Cardiac muscle cell (in vitro differentiated cells and primary cell): ENCODE data around the gene PLIN5. TPM values are rescaled to one million over a fixed set of nuclear protein-coding genes. Genes with fewer than 3 reads are reported as not detected.
"Not testable (repeated sequence)": the region's sequence is repeated elsewhere in the genome, so short reads cannot be mapped to it uniquely, and the experiment has no call there.

Experiments
- DNase-seq, 2 donors: peaks; one replicate each; pipeline versions ENCODE4 v3.0.0 to v3.0.0-alpha.2; 2010 to 2017; ENCODE audit warnings: low read depth in 1 of 2, low spot score in 1 of 2
- H3K27ac ChIP-seq: fragments of 200-600 bp; sonication (generic); 2 replicates; pipeline ENCODE4 v1.5.1; 2016
- H3K27me3 ChIP-seq: fragments of 200-600 bp; sonication (generic); 2 replicates; pipeline ENCODE4 v1.6.0; 2016; ENCODE audit warnings: control low read depth
- H3K36me3 ChIP-seq: fragments of 200-600 bp; sonication (generic); 2 replicates; pipeline ENCODE4 v1.5.1; 2016; ENCODE audit warnings: control low read depth
- H3K4me1 ChIP-seq: fragments of 200-600 bp; sonication (generic); 2 replicates; pipeline ENCODE4 v1.8.1; 2017; ENCODE audit warnings: low read depth, mild to moderate bottlenecking, mixed run types
- H3K4me3 ChIP-seq: fragments of 200-600 bp; sonication (generic); 2 replicates; pipeline ENCODE4 v1.5.1; 2016; ENCODE audit warnings: mild to moderate bottlenecking
- H3K9me3 ChIP-seq: fragments of 200-600 bp; sonication (generic); 2 replicates; pipeline ENCODE4 v1.5.1; 2017; ENCODE audit warnings: low read depth, mild to moderate bottlenecking, control low read depth
- polyA plus RNA-seq: library from polyadenylated mRNA; unstranded; fragments of >200 nt; fragmentation: Nextera tagmentation; extraction: Ambion mirVana; gene quantifications from 2 replicates; pipeline ENCODE4 v1.2.1, GENCODE V29; 2016
- total RNA-seq: library from RNA; depleted of rRNA; stranded (reverse); fragments of >200 nt; gene quantifications from 2 replicates; pipeline ENCODE4 v1.2.3, GENCODE V29; 2016
- TF ChIP-seq, protein P1 (sequence below): IDR thresholded peaks from 2 replicates; pipeline ENCODE4 v1.5.1; 2012; ENCODE audit warnings: low read depth, mild to moderate bottlenecking, low read length

Gene PLIN5
- total and polyA plus RNA-seq, 2 experiments from 2014 or later: 8.7 to 10.1 TPM

DNA sequence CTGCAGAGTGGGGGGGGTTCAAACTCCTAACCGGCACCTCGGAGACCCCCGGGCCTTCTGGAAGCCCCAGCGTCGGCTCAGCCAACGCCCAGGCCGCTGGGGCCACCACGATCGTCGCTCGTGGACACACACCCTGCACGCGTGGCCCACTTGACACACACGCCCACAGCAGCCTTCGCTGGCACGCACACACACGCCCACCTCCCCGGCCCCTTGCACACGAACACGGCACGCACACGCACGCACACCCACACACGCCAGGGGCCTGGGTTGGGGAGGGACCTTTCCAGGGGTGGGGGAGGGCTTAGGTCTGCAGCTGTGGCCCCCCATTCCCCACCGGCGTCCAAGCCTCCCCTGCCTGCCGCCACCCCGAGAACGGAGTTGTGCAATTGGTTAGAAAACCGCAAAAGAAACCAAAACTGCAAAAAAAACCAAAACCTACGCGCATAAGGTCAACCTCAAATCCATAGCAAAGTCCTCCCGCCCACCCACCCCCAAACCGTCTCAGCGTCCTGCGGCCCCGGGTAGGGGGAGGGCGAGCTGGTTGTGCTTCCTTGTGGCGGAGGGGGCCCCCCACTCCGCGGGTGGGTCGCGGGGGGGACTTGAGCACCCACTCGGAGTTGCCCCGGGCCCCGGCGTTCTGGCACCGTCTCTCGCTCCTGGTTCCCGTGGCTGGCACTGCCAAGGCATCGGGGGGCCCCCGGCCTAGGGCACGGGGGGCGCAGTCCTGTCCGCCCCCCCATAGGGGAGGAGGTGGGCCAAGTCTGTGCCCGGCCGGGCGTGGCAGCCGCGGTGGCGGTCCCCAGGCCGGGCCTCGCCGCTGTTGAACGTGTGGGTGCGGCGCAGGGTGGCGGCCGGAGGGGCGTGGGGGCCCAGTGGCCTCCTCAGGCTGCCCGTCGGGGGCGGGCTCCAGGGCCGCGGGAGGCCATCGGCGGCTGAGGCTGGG lies 8.1 kb upstream of the PLIN5 start:
- Histone ChIP-seq H3K36me3 (peaks cover 3% of the 10 kb centered on the region), H3K4me1 (no peaks in the 10 kb centered on the region), H3K27ac (no peak overlapping the region), H3K9me3 (no peaks in the 10 kb centered on the region), H3K27me3 (no peaks in the 10 kb centered on the region), H3K4me3 (no peak overlapping the region)
- TF ChIP-seq, protein P1, sequence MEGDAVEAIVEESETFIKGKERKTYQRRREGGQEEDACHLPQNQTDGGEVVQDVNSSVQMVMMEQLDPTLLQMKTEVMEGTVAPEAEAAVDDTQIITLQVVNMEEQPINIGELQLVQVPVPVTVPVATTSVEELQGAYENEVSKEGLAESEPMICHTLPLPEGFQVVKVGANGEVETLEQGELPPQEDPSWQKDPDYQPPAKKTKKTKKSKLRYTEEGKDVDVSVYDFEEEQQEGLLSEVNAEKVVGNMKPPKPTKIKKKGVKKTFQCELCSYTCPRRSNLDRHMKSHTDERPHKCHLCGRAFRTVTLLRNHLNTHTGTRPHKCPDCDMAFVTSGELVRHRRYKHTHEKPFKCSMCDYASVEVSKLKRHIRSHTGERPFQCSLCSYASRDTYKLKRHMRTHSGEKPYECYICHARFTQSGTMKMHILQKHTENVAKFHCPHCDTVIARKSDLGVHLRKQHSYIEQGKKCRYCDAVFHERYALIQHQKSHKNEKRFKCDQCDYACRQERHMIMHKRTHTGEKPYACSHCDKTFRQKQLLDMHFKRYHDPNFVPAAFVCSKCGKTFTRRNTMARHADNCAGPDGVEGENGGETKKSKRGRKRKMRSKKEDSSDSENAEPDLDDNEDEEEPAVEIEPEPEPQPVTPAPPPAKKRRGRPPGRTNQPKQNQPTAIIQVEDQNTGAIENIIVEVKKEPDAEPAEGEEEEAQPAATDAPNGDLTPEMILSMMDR: no peak
- no peak for DNase-seq

DNA sequence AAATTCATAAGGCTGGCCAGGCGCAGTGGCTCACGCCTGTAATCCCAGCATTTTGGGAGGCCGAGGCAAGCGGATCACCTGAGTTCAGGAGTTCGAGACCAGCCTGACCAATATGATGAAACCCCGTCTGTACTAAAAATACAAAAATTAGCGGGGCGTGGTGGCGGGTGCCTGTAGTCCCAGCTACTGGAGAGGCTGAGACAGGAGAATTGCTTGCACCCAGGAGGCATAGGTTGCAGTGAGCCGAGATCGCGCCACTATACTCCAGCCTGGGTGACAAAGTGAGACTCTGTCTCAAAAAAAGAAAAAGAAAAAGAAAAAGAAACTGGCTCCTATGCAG lies 6.8 kb upstream of the PLIN5 start:
- not testable (repeated sequence) for DNase-seq, H3K27me3 ChIP-seq, H3K9me3 ChIP-seq, H3K36me3 ChIP-seq, H3K4me1 ChIP-seq, H3K27ac ChIP-seq, H3K4me3 ChIP-seq

DNA sequence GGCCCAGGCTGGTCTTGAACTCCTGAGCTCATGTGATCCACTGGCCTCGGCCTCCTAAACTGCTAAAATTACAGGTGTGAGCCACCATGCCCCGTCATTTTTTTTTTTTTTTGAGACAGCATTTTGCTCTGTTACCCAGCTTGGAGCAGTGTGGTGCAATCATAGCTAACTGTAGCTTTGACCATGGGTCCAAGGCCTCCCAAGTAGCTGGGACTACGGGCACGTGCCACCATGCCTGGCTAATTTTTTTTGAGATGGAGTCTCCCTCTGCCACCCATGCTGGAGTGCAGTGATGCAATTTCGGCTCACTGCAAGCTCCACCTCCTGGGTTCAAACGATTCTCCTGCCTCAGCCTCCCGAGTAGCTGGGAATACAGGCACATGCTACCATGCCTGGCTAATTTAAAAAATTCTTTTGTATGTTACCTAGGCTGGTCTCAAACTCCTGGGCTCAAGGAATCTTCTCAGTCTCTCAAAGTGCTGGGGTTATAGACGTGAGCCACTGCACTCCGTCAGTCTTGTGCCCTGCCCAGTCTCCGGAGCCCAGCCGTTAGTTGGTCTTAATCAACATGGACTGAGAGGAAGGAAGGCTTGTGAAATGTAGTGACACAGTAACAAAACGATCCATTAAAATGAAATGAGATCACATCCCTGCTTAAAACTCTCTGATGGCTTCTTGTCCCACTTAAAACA lies 6.2 kb upstream of the PLIN5 start:
- Histone ChIP-seq H3K9me3 (no peaks in the 10 kb centered on the region), H3K4me1 (no peaks in the 10 kb centered on the region), H3K4me3 (no peak overlapping the region), H3K27ac (no peak overlapping the region), H3K36me3 (no peaks in the 10 kb centered on the region), H3K27me3 (no peaks in the 10 kb centered on the region)
- TF ChIP-seq, protein P1: no peak
- no peak for DNase-seq

DNA sequence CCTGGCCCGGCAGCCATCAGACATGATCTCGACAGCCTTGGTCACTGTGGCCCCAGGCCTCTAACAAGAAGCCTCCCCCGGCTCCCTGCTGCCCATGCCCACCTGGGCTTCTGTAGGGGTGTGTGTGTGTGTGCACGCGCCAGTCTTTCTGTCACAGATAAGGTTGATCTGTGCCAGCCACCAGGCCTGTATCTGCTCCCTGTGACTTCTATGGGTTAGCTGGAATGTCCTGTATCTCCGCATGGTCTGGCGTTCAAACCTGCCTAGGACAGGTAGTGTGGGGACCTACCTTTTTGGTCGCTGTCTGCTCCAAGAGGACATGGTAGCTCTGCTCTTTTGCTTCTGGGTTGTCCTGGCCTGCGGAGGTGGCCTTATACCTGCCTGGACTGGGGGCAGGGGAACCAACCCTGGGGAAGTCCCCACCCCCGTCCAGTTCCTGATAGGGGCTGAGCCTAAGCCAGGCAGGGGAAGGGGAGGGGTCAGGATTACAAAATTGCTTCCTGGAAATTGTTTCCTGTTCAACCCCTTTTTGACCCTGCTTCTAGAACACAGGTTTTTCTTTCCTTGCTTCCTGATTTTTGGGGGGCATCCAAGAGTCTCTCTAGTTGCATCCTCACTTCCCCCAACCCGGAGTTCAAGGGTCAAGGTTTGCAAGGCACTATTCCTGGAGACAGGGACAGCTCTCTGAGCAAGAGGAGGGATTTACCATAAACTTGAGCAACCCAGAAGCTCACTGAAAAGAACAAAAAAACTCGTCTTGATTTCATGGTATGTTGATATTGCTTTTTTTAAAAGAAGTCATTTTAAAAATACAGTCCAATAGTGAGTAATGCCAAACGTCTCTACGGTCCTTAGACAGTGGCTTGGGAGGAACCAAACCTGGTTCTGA lies 4.9 kb upstream of the PLIN5 start, which contains the start of gene LRG1:
LRG1 (minus strand) TSS at position 344 of the 889 bp plus-strand sequence; CDS start at position 321, 23 bp downstream.
- Histone ChIP-seq H3K36me3 (no peaks in the 10 kb centered on the region), H3K27ac (no peak within 1 kb of the TSS), H3K4me3 (no peak within 1 kb of the TSS), H3K9me3 (no peaks in the 10 kb centered on the region), H3K4me1 (no peaks in the 10 kb centered on the region), H3K27me3 (no peaks in the 10 kb centered on the region)
- DNase-seq: peak in 1 of 2 donors; percentile 80
- TF ChIP-seq, protein P1: no peak

DNA sequence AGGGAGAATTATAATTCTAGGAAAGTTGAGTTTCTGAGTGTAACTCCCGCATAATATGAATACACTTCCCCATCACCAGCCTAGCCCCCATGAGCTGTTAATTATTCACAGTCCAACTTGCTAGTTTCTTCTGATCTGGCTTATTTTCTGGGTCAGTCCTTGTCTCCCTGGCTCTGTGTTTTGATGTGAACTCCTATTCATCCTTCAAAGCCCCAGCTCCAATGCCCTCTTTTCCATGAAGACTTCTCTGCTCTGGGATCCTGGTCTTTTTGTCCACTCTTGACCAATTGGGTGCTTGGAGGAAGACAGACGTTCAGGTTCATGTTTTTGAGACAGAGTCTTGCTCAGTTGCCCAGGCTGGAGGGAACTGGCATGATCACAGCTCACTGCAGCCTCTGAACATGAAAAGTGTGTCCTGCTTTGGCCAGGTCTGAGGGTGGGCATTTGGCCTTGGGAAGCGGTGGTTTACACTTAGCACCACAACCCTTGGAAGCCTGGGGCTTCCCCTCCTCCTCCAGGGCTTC lies 4.2 kb upstream of the PLIN5 start:
- Histone ChIP-seq H3K4me1 (no peaks in the 10 kb centered on the region), H3K36me3 (no peaks in the 10 kb centered on the region), H3K9me3 (no peaks in the 10 kb centered on the region), H3K4me3 (no peak overlapping the region), H3K27me3 (no peaks in the 10 kb centered on the region), H3K27ac (no peak overlapping the region)
- TF ChIP-seq, protein P1: no peak
- DNase-seq: no peak
